CD4-positive, alpha-beta memory T cell (primary cell): ENCODE measurements around the gene RANBP10. TPM values are rescaled to one million over a fixed set of nuclear protein-coding genes. Genes with fewer than 3 reads are reported as not detected.

Experiments used
- CTCF ChIA-PET: fragments of 350-600 bp; sonication (Branson Sonifier 250); formaldehyde crosslinking; loops from one replicate; lab custom pipeline; 2021; ENCODE audit warnings: inconsistent platforms; ENCODE audit not compliant: partially characterized antibody; lab: Charles Lee
- POLR2A ChIA-PET: fragments of 350-600 bp; sonication (Branson Sonifier 250); formaldehyde crosslinking; loops from one replicate; lab custom pipeline; 2021; ENCODE audit not compliant: partially characterized antibody; lab: Charles Lee
- DNase-seq, 5 donors: peaks; one replicate each; pipeline versions ENCODE4 v3.0.0 to v3.0.0-alpha.2; 2020 to 2022; ENCODE audit warnings: mixed read lengths in 1 of 5
- H3K27ac ChIP-seq: one replicate; pipeline ENCODE4 v1.7.0; 2013; ENCODE audit warnings: low read depth, low read length
- H3K27me3 ChIP-seq: 2 replicates; pipeline ENCODE4 v1.7.0; 2013; ENCODE audit warnings: mild to moderate bottlenecking, low read length, moderate library complexity; ENCODE audit not compliant: insufficient read depth
- H3K36me3 ChIP-seq: 2 replicates; pipeline ENCODE4 v1.7.0; 2013; ENCODE audit warnings: mild to moderate bottlenecking, low read length, moderate library complexity; ENCODE audit not compliant: insufficient read depth
- H3K4me1 ChIP-seq: 2 replicates; pipeline ENCODE4 v1.7.0; 2013; ENCODE audit warnings: mild to moderate bottlenecking, low read length, moderate library complexity; ENCODE audit not compliant: insufficient read depth
- H3K4me3 ChIP-seq, 2 donors: one replicate each; pipeline ENCODE4 v1.7.0; 2013; ENCODE audit warnings: low read length in 2 of 2, mild to moderate bottlenecking in 1 of 2
- H3K9me3 ChIP-seq, 2 donors: one replicate each; pipeline ENCODE4 v1.7.0; 2013; ENCODE audit warnings: low read length in 2 of 2, control low read depth in 1 of 2; ENCODE audit not compliant: control insufficient read depth in 1 of 2
- H3K27ac Mint-ChIP-seq, 7 donors: one replicate each; pipeline ENCODE4 v1.8.0; 2020 to 2021; ENCODE audit warnings: mixed read lengths in 7 of 7, mild to moderate bottlenecking in 6 of 7, inconsistent platforms in 3 of 7, moderate library complexity in 3 of 7
- H3K27me3 Mint-ChIP-seq, 2 donors: one replicate each; pipeline ENCODE4 v1.8.0; 2020 to 2021; ENCODE audit warnings: mixed read lengths in 2 of 2
- H3K36me3 Mint-ChIP-seq, 2 donors: one replicate each; pipeline ENCODE4 v1.8.0; 2020 to 2021; ENCODE audit warnings: mixed read lengths in 2 of 2, inconsistent platforms in 1 of 2, mild to moderate bottlenecking in 1 of 2
- H3K4me1 Mint-ChIP-seq, 4 donors: one replicate each; pipeline ENCODE4 v1.8.0; 2020 to 2021; ENCODE audit warnings: mixed read lengths in 4 of 4, mild to moderate bottlenecking in 1 of 4
- H3K4me3 Mint-ChIP-seq, 8 donors: one replicate each; pipeline ENCODE4 v1.8.0; 2020 to 2021; ENCODE audit warnings: mixed read lengths in 8 of 8, mild to moderate bottlenecking in 7 of 8, moderate library complexity in 6 of 8, inconsistent platforms in 3 of 8
- H3K9me3 Mint-ChIP-seq, 8 donors: one replicate each; pipeline ENCODE4 v1.8.0; 2020 to 2021; ENCODE audit warnings: mixed read lengths in 8 of 8, mild to moderate bottlenecking in 5 of 8, inconsistent platforms in 3 of 8, moderate library complexity in 1 of 8
- intact Hi-C: fragments of 100-400 bp; cut with micrococcal nuclease; formaldehyde crosslinking; loops from one replicate; pipeline ENCODE4 v1.15.1; 2023
- polyA plus RNA-seq, 2 donors: library from polyadenylated mRNA; unstranded; fragments of 300-500 nt; fragmentation: Illumina TruSeq; gene quantifications; one replicate each; pipeline ENCODE4 v1.2.3, GENCODE V29; 2021
- total RNA-seq, 2 experiments: library from RNA; stranded (reverse); gene quantifications; one replicate each; pipeline ENCODE4 v1.2.3, GENCODE V29; 2021

Gene RANBP10
- total and polyA plus RNA-seq, 4 experiments from 2014 or later = 7.1 to 27.8 (median 20.1) TPM

DNA sequence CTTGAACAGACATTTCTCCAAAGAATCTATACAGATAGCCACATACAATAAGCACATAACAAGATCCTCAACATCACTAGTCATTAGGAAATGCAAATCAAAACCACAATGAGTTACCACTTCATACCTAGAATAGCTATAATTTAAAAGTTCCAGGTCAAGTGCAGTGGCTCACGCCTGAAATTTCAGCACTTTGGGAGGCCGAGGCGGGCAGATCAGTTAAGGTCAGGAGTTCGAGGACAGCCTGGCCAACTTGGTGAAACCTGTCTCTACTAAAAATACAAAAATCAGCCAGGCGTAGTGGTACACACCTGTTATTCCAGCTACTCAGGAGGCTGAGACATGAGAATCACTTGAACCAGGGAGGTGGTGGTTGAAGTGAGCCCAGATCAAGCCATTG is 19.9 kb downstream of the RANBP10 start:
- H3K36me3 ChIP-seq = no peaks in the 10 kb centered on the region
- Mint-ChIP-seq H3K4me1 (peaks cover 7 to 17% (median 14%) of the 10 kb centered on the region in 4 donors), H3K36me3 (peaks cover 0 to 3% of the 10 kb centered on the region in 2 donors), H3K4me3 (no peak overlapping the region), H3K9me3 (no peaks in the 10 kb centered on the region), H3K27me3 (no peaks in the 10 kb centered on the region), H3K27ac (no peak overlapping the region)
- DNase-seq = no peak
- peaks cover 8% of the 10 kb centered on the region for H3K4me1 ChIP-seq
- CTCF ChIA-PET = interaction anchor here (2.0 kb wide), 1 partner anchor 30 kb away, joined by 9 read pairs; no protein-coding TSS in a partner anchor
- no peaks in the 10 kb centered on the region for H3K27me3 ChIP-seq
- H3K27ac ChIP-seq = no peak overlapping the region
- no peak overlapping the region for H3K4me3 ChIP-seq
- intact Hi-C loops = no loop called here
- POLR2A ChIA-PET = no interaction called here
- no peaks in the 10 kb centered on the region for H3K9me3 ChIP-seq

GRCh38 chr16:67783353-67783725 is 23.0 kb downstream of the RANBP10 start:
- Histone ChIP-seq H3K36me3 (no peaks in the 10 kb centered on the region), H3K9me3 (no peaks in the 10 kb centered on the region), H3K4me3 (no peak overlapping the region), H3K4me1 (peaks cover 27% of the 10 kb centered on the region), H3K27ac (no peak overlapping the region), H3K27me3 (no peaks in the 10 kb centered on the region)
- Mint-ChIP-seq H3K27ac (peak overlapping the region in 2 of 7 donors; percentile 41 to 77), H3K4me1 (peaks cover 19 to 36% (median 26%) of the 10 kb centered on the region in 4 donors), H3K36me3 (peaks cover 0 to 18% of the 10 kb centered on the region in 2 donors), H3K4me3 (no peak overlapping the region), H3K27me3 (no peaks in the 10 kb centered on the region), H3K9me3 (no peaks in the 10 kb centered on the region)
- CTCF ChIA-PET = no interaction called here
- POLR2A ChIA-PET = no interaction called here
- intact Hi-C loops = no loop called here
- DNase-seq = no peak

GRCh38 chr16:67782567-67783352 is 23.6 kb downstream of the RANBP10 start:
- ChIA-PET CTCF (no interaction called here), POLR2A (no interaction called here)
- peaks cover 19 to 40% (median 28%) of the 10 kb centered on the region in 4 donors for H3K4me1 Mint-ChIP-seq
- H3K9me3 Mint-ChIP-seq = no peaks in the 10 kb centered on the region
- no peaks in the 10 kb centered on the region for H3K27me3 Mint-ChIP-seq
- intact Hi-C loops = no loop called here
- H3K4me3 ChIP-seq = no peak overlapping the region
- no peak overlapping the region for H3K27ac ChIP-seq
- peaks cover 27% of the 10 kb centered on the region for H3K4me1 ChIP-seq
- H3K27me3 ChIP-seq = no peaks in the 10 kb centered on the region
- no peak for DNase-seq
- H3K9me3 ChIP-seq = no peaks in the 10 kb centered on the region
- H3K36me3 ChIP-seq = no peaks in the 10 kb centered on the region
- peaks cover 0 to 18% of the 10 kb centered on the region in 2 donors for H3K36me3 Mint-ChIP-seq
- peak overlapping the region in 2 of 7 donors; percentile 36 to 69 for H3K27ac Mint-ChIP-seq
- H3K4me3 Mint-ChIP-seq = no peak overlapping the region

DNA sequence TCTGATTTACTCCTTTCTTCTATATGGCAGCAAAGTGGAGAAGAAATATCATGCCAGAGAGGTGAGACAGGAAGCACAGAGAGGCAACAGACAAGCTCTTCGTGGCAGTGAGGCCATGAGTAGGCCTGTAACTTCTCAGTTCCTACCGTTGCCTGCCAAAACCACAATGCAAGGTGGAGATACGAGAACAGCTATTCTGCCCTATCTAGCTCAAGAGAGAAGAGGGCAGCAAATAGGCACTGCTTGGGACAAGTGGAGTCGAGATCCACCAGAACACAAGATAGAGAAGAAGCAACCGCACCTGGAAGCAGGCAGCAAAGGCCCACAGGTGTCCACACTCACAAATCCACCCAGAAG is 24.8 kb downstream of the RANBP10 start:
- Mint-ChIP-seq H3K4me3 (peak overlapping the region in 3 of 8 donors; percentile 13 to 37 (median 29)), H3K27ac (peak overlapping the region; percentile 77 to 93 (median 90)), H3K4me1 (peaks cover 19 to 40% (median 31%) of the 10 kb centered on the region in 4 donors), H3K9me3 (no peaks in the 10 kb centered on the region), H3K36me3 (peaks cover 0 to 18% of the 10 kb centered on the region in 2 donors), H3K27me3 (no peaks in the 10 kb centered on the region)
- ChIA-PET POLR2A (interaction anchor here (0.7 to 1.5 kb wide), 3 partner anchors 21 to 154 kb away, joined by 3 to 6 read pairs (median 3); partner anchors contain the start of genes RANBP10 and TSNAXIP1), CTCF (interaction anchor here (0.6 to 2.3 kb wide), 4 partner anchors 21 to 259 kb away, joined by 3 to 6 read pairs (median 4); no protein-coding TSS in a partner anchor)
- Histone ChIP-seq H3K27me3 (no peaks in the 10 kb centered on the region), H3K4me1 (peaks cover 27% of the 10 kb centered on the region), H3K27ac (no peak overlapping the region), H3K9me3 (no peaks in the 10 kb centered on the region), H3K4me3 (no peak overlapping the region), H3K36me3 (no peaks in the 10 kb centered on the region)
- peak in 1 of 5 donors; percentile 1 for DNase-seq
- intact Hi-C loops = no loop called here

GRCh38 chr16:67780847-67781564 is 25.4 kb downstream of the RANBP10 start:
- no peaks in the 10 kb centered on the region for H3K9me3 Mint-ChIP-seq

DNA sequence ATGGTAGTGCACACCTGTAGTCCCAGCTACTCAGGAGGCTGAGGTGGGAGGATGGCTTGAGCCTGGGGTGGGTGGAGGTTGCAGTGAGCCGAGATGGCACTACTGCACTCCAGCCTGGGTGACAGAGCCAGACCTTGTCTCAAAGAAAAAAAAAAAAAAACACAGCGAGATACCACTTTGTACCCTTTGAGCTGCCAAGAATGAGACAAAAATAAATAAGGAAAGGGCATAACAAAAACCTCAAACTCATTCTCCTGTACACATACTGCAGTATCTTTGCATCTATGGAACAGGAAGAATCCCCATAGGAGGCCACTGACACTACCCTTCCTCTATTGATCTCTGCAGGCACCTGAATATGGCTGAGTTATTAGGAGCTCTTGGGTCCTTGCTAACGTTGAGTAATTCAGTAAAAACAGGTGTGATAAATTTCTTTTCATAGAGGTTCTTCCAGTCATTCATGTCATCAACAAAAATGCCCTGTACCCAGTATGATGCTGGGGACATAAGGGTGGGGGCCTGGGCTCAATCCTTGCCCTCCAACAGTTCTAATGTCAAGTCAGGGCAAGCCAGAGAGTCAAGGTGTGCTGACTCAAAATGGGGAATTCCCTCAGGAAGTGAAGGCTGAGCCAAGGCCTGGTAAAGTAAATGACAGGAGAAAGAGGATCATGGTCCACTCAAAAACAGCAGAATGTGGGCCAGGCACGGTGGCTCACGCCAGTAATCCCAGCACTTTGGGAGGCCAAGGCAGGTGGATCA is 26.9 kb downstream of the RANBP10 start:
- peaks cover 21 to 40% (median 31%) of the 10 kb centered on the region in 4 donors for H3K4me1 Mint-ChIP-seq
- Histone ChIP-seq H3K27ac (no peak overlapping the region), H3K4me3 (no peak overlapping the region), H3K9me3 (no peaks in the 10 kb centered on the region), H3K36me3 (no peaks in the 10 kb centered on the region), H3K4me1 (peaks cover 27% of the 10 kb centered on the region), H3K27me3 (no peaks in the 10 kb centered on the region)
- peak overlapping the region in 5 of 7 donors; percentile 5 to 68 (median 41) for H3K27ac Mint-ChIP-seq
- no peaks in the 10 kb centered on the region for H3K27me3 Mint-ChIP-seq
- H3K9me3 Mint-ChIP-seq = no peaks in the 10 kb centered on the region
- DNase-seq = no peak
- intact Hi-C loops = no loop called here
- POLR2A ChIA-PET = interaction anchor here (1.2 kb wide), 1 partner anchor 60 kb away, joined by 4 read pairs; the partner anchor contains the start of gene GFOD2
- peaks cover 3 to 17% of the 10 kb centered on the region in 2 donors for H3K36me3 Mint-ChIP-seq
- CTCF ChIA-PET = interaction anchor here (0.7 to 2.3 kb wide), 4 partner anchors 10 to 28 kb away, joined by 3 to 6 read pairs (median 3); no protein-coding TSS in a partner anchor
- H3K4me3 Mint-ChIP-seq = no peak overlapping the region

More at GRCh38 chr16:67780847-67781564, 25.4 kb downstream of the RANBP10 start:
- no peak overlapping the region for H3K4me3 ChIP-seq
- intact Hi-C loops = no loop called here
- H3K27me3 ChIP-seq = no peaks in the 10 kb centered on the region
- peaks cover 27% of the 10 kb centered on the region for H3K4me1 ChIP-seq
- H3K4me1 Mint-ChIP-seq = peaks cover 19 to 40% (median 28%) of the 10 kb centered on the region in 4 donors
- CTCF ChIA-PET = interaction anchor here (0.6 to 2.3 kb wide), 7 partner anchors 11 to 267 kb away, joined by 3 to 6 read pairs (median 3); no protein-coding TSS in a partner anchor
- H3K9me3 ChIP-seq = no peaks in the 10 kb centered on the region
- H3K27ac Mint-ChIP-seq = peak overlapping the region; percentile 77 to 93 (median 90)
- no peaks in the 10 kb centered on the region for H3K36me3 ChIP-seq
- H3K27ac ChIP-seq = no peak overlapping the region
- no peaks in the 10 kb centered on the region for H3K27me3 Mint-ChIP-seq
- H3K36me3 Mint-ChIP-seq = peaks cover 0 to 16% of the 10 kb centered on the region in 2 donors
- no peak for DNase-seq
- peak overlapping the region in 2 of 8 donors; percentile 8 to 29 for H3K4me3 Mint-ChIP-seq
- POLR2A ChIA-PET = interaction anchor here (0.7 to 1.5 kb wide), 4 partner anchors 21 to 155 kb away, joined by 3 to 6 read pairs (median 4); partner anchors contain the start of genes GFOD2, RANBP10 and TSNAXIP1
